PC-9 (cell line): ENCODE measurements around the gene PEX14.
"Not testable (repeated sequence)": the region's sequence is repeated elsewhere in the genome, so short reads cannot be mapped to it uniquely, and the experiment has no call there.

Experiments
- EZH2 ChIP-seq: fragments of 200-600 bp; sonication (generic); IDR thresholded peaks from 2 replicates; pipeline ENCODE4 v1.8.0; 2017; ENCODE audit warnings: antibody characterized with exemption, low read depth
- TF ChIP-seq, protein P1 (sequence below): fragments of 200-600 bp; sonication (generic); conservative IDR thresholded peaks from 2 replicates; pipeline ENCODE4 v1.6.1; 2017; ENCODE audit warnings: mixed run types, antibody characterized with exemption, mild to moderate bottlenecking, moderate library complexity

- TF ChIP-seq, protein P1, sequence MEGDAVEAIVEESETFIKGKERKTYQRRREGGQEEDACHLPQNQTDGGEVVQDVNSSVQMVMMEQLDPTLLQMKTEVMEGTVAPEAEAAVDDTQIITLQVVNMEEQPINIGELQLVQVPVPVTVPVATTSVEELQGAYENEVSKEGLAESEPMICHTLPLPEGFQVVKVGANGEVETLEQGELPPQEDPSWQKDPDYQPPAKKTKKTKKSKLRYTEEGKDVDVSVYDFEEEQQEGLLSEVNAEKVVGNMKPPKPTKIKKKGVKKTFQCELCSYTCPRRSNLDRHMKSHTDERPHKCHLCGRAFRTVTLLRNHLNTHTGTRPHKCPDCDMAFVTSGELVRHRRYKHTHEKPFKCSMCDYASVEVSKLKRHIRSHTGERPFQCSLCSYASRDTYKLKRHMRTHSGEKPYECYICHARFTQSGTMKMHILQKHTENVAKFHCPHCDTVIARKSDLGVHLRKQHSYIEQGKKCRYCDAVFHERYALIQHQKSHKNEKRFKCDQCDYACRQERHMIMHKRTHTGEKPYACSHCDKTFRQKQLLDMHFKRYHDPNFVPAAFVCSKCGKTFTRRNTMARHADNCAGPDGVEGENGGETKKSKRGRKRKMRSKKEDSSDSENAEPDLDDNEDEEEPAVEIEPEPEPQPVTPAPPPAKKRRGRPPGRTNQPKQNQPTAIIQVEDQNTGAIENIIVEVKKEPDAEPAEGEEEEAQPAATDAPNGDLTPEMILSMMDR, result not testable (repeated sequence)
- not testable (repeated sequence) for TF ChIP-seq EZH2
Measured at GRCh38 chr1:10474309-10474612, 489 bp upstream of the PEX14 start.
